NCI-H1694 (cell line): ENCODE measurements around the gene CPNE9.

Experiments
- DNase-seq: peaks from one replicate; lab custom pipeline; 2025; lab: John Stamatoyannopoulos, UW

Gene CPNE9

GRCh38 chr3:9778143-9779074, 74.8 kb downstream of the CPNE9 start:
- DNase-seq, result no peak

- DNase-seq, result no peak
These were observed 75.5 kb downstream of the CPNE9 start for GRCh38 chr3:9779075-9779593.
